ENCODE measurements around the gene HNRNPH3. TPM values are rescaled to one million over a fixed set of nuclear protein-coding genes. Genes with fewer than 3 reads are reported as not detected.

The HNRNPH3 gene
- total RNA-seq, 1 experiment from 2014 or later: 244 TPM

GRCh38 chr10:68359189-68359588 is 27.3 kb downstream of the HNRNPH3 start:
- Histone ChIP-seq H3K27ac (ENCODE audit: insufficient read length, low read depth, low read length) (no peak overlapping the region), H3K4me2 (ENCODE audit: insufficient read depth, insufficient read length, low read length) (no peak overlapping the region), H3K79me2 (ENCODE audit: insufficient read depth, low read length) (no peaks in the 10 kb centered on the region), H4K5ac (ENCODE audit: insufficient read length, low read depth, low read length) (no peak overlapping the region), H3K4me1 (ENCODE audit: insufficient read depth, low read length) (no peaks in the 10 kb centered on the region), H2BK20ac (ENCODE audit: low read depth, low read length, poor library complexity, severe bottlenecking) (no peak overlapping the region), H3T11ph (ENCODE audit: low read length) (no peak overlapping the region), H2AK5ac (ENCODE audit: insufficient read length, low read length) (no peak overlapping the region), H4K20me1 (ENCODE audit: control insufficient read depth, insufficient read depth, insufficient read length) (no peaks in the 10 kb centered on the region), H3K27me3 (ENCODE audit: insufficient read depth, low read length) (no peaks in the 10 kb centered on the region), H3K4ac (ENCODE audit: low read depth, low read length) (no peak overlapping the region), H2AFZ (ENCODE audit: low read length) (no peak overlapping the region), H2BK120ac (ENCODE audit: low read depth, low read length, poor library complexity, severe bottlenecking) (no peak overlapping the region), H3K18ac (ENCODE audit: insufficient read length, low read depth, low read length) (no peak overlapping the region), H3K79me1 (ENCODE audit: insufficient read depth, low read depth, low read length, poor library complexity, severe bottlenecking) (no peaks in the 10 kb centered on the region), H4K8ac (replicated peaks; ENCODE audit: insufficient read length, low read depth, low read length) (no peak overlapping the region), H3K14ac (ENCODE audit: insufficient read depth, low read length) (no peak overlapping the region), H2BK15ac (ENCODE audit: low read depth, low read length) (no peak overlapping the region), H2BK5ac (ENCODE audit: insufficient read length, low read length) (no peak overlapping the region), H3K9me3 (ENCODE audit: control insufficient read depth, low read depth, low read length) (no peaks in the 10 kb centered on the region), H2BK12ac (ENCODE audit: insufficient read length, low read depth, low read length) (no peak overlapping the region), H3K9ac (ENCODE audit: extremely low read depth, insufficient read length, low read length) (no peak overlapping the region), H3K56ac (ENCODE audit: insufficient read length, low read depth, low read length) (no peak overlapping the region), H3K23ac (ENCODE audit: insufficient read length, low read depth, low read length) (no peak overlapping the region), H3K23me2 (ENCODE audit: insufficient read length, low read depth, low read length, poor library complexity, severe bottlenecking) (no peaks in the 10 kb centered on the region), H4K91ac (ENCODE audit: insufficient read length, low read depth, low read length) (no peak overlapping the region)
- no peak for TF ChIP-seq CTCF (conservative IDR thresholded peaks at IDR 0.05)
- Mint-ChIP-seq H3K4me3 (no peak overlapping the region), H3K36me3 (ENCODE audit: insufficient read depth in 1 of 3, low read depth in 3 of 3) (peaks cover 3 to 41% (median 35%) of the 10 kb centered on the region in 3 experiments; a peak in 6 of 7 replicates), H3K27me3 (ENCODE audit: low read depth) (no peaks in the 10 kb centered on the region), H3K27ac (no peak overlapping the region), H3K9me3 (no peaks in the 10 kb centered on the region), H3K4me1 (no peaks in the 10 kb centered on the region)
- WGBS (ENCODE audit: extremely low coverage, insufficient read length, low lambda C conversion rate): no CpG with 5 or more reads among the region's 6 CpGs
- no peak for DNase-seq

All from H9 (cell line).